GM18873 (cell line): Measurements from ENCODE around the gene IKZF4.
"Not testable (repeated sequence)": the region's sequence is repeated elsewhere in the genome, so short reads cannot be mapped to it uniquely, and the experiment has no call there.

Experiments
- ATAC-seq: cut with Tn5 transposase; IDR thresholded peaks from one replicate; pipeline ENCODE4 v1.9.1; 2021; ENCODE audit warnings: mild to moderate bottlenecking, moderate library complexity, moderate number of reproducible peaks; ENCODE audit not compliant: unreplicated experiment, low FRiP score

The IKZF4 gene

GRCh38 chr12:56020423-56021184 lies at the start of gene IKZF4:
Gene IKZF4 (plus strand): TSS chr12:56021043. CDS start chr12:56021494, 451 bp downstream.
- no peak for ATAC-seq

- no peak for ATAC-seq
These were observed 48.8 kb upstream of the IKZF4 start for GRCh38 chr12:55972042-55972441.

- no peak for ATAC-seq
These were observed 48.4 kb upstream of the IKZF4 start for GRCh38 chr12:55972456-55972855.

- no peak for ATAC-seq
These were observed 47.8 kb upstream of the IKZF4 start for GRCh38 chr12:55972911-55973598.

- peak; percentile 93 for ATAC-seq
These were observed 47.1 kb upstream of the IKZF4 start, which contains the start of gene RAB5B for GRCh38 chr12:55973599-55974307. Gene RAB5B (plus strand): TSS chr12:55974078. CDS start chr12:55986961, 12,883 bp downstream.

GRCh38 chr12:55974308-55974730 lies 46.5 kb upstream of the IKZF4 start:
- ATAC-seq, result peak; percentile 0

GRCh38 chr12:55978393-55978792 lies 42.5 kb upstream of the IKZF4 start:
- no peak for ATAC-seq

GRCh38 chr12:55979069-55979468 lies 41.8 kb upstream of the IKZF4 start:
- ATAC-seq, result no peak

- ATAC-seq, result not testable (repeated sequence)
These were observed 39.0 kb upstream of the IKZF4 start for GRCh38 chr12:55981882-55982281.

- peak; percentile 53 for ATAC-seq
These were observed 38.4 kb upstream of the IKZF4 start for GRCh38 chr12:55982319-55982936.

GRCh38 chr12:55983232-55983842 lies 37.5 kb upstream of the IKZF4 start:
- no peak for ATAC-seq

- ATAC-seq, result no peak
These were observed 36.0 kb upstream of the IKZF4 start for GRCh38 chr12:55984861-55985260.

GRCh38 chr12:55985341-55985740 lies 35.5 kb upstream of the IKZF4 start:
- no peak for ATAC-seq

GRCh38 chr12:55985976-55986375 lies 34.9 kb upstream of the IKZF4 start:
- not testable (repeated sequence) for ATAC-seq

- ATAC-seq, result no peak
These were observed 29.7 kb upstream of the IKZF4 start for GRCh38 chr12:55991110-55991509.

GRCh38 chr12:55993230-55993853 lies 27.5 kb upstream of the IKZF4 start:
- no peak for ATAC-seq

- ATAC-seq, result no peak
These were observed 25.5 kb upstream of the IKZF4 start for GRCh38 chr12:55995366-55995765.

- no peak for ATAC-seq
These were observed 24.6 kb upstream of the IKZF4 start for GRCh38 chr12:55996201-55996714.

- ATAC-seq, result peak; percentile 98
These were observed 23.9 kb upstream of the IKZF4 start, which contains the start of gene SUOX for GRCh38 chr12:55996715-55997534. Gene SUOX (plus strand): TSS chr12:55997276. CDS start chr12:56002222, 4,946 bp downstream.
